Osteocyte (in vitro differentiated cells): ENCODE results near the gene KRTAP10-12. TPM values are rescaled to one million over a fixed set of nuclear protein-coding genes. Genes with fewer than 3 reads are reported as not detected.
"Not testable (repeated sequence)": the region's sequence is repeated elsewhere in the genome, so short reads cannot be mapped to it uniquely, and the experiment has no call there.

Experiments used
- DNase-seq: peaks from one replicate; pipeline ENCODE4 v3.0.0; 2021; ENCODE audit warnings: mixed read lengths; ENCODE audit not compliant: unreplicated experiment; ENCODE audit errors: extremely low spot score
- H3K27ac Mint-ChIP-seq: one replicate; pipeline ENCODE4 v1.8.0; 2021; ENCODE audit warnings: mild to moderate bottlenecking, mixed read lengths; ENCODE audit not compliant: unreplicated experiment
- H3K27me3 Mint-ChIP-seq: one replicate; pipeline ENCODE4 v1.8.0; 2021; ENCODE audit warnings: mixed read lengths; ENCODE audit not compliant: unreplicated experiment
- H3K36me3 Mint-ChIP-seq: one replicate; pipeline ENCODE4 v1.8.0; 2021; ENCODE audit warnings: mixed read lengths; ENCODE audit not compliant: unreplicated experiment
- H3K4me1 Mint-ChIP-seq: one replicate; pipeline ENCODE4 v1.8.0; 2021; ENCODE audit warnings: mixed read lengths; ENCODE audit not compliant: unreplicated experiment
- H3K4me3 Mint-ChIP-seq: one replicate; pipeline ENCODE4 v1.8.0; 2021; ENCODE audit warnings: mild to moderate bottlenecking, moderate library complexity, mixed read lengths; ENCODE audit not compliant: unreplicated experiment
- H3K9me3 Mint-ChIP-seq: one replicate; pipeline ENCODE4 v1.8.0; 2021; ENCODE audit warnings: mixed read lengths; ENCODE audit not compliant: unreplicated experiment
- CTCF ChIP-seq: fragments of 200-600 bp; sonication (generic); IDR thresholded peaks from 2 replicates; pipeline ENCODE4 v1.5.0; 2021; ENCODE audit warnings: antibody characterized with exemption, mild to moderate bottlenecking, moderate library complexity
- total RNA-seq: library from RNA; stranded (reverse); gene quantifications from 2 replicates; pipeline ENCODE4 v1.2.1, GENCODE V29; 2021

KRTAP10-12 gene
- total RNA-seq, 1 donor from 2014 or later: not detected

DNA sequence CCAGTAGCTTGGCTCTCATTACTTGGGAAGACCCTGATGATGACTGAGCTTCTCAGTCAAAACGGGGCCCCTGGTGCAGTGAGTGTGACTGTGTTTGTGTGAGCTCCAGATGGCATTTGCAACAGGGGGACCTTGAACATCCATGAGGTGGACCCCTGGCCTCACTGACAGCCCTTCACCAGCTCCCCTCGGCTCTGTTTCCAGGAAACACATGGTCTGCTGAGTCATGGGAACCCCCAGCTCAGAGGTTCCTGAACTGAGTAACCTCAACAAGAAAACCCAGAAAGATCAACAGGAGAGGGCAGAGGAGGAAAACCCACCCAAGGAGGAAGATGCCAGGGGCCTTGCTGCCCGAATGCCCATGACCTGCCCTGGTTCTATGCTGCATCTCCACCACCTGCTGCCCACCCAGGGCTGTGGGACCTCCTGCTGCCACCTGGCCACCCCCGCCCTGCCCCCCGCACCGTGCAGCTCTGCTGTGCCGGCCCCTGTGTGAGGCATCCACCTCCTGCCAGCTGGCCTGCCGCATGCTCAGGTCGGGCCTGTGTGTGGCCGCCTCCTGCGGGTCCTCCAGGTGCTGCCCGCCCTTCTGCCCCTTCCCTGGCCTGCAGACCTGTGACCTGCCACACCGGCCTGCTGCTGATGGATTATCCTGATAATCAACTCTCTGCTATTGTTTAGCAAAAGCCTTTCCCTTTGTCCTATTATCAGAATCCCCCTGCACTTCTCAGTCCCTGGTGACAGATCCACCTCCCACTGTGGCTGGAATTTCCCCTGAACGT, 10.8 kb upstream of the KRTAP10-12 start:
- Mint-ChIP-seq H3K4me3 (no peak overlapping the region), H3K36me3 (no peaks in the 10 kb centered on the region), H3K27me3 (peaks cover 76% of the 10 kb centered on the region), H3K9me3 (no peaks in the 10 kb centered on the region), H3K4me1 (peaks cover 15% of the 10 kb centered on the region), H3K27ac (no peak overlapping the region)
- peak; percentile 76 for DNase-seq
- no peak for TF ChIP-seq CTCF

- H3K27me3 Mint-ChIP-seq: peaks cover 78% of the 10 kb centered on the region
- no peaks in the 10 kb centered on the region for H3K36me3 Mint-ChIP-seq
- DNase-seq: peak; percentile 79
- H3K4me3 Mint-ChIP-seq: no peak overlapping the region
- H3K27ac Mint-ChIP-seq: no peak overlapping the region
- no peaks in the 10 kb centered on the region for H3K9me3 Mint-ChIP-seq
- no peak for TF ChIP-seq CTCF
- peaks cover 15% of the 10 kb centered on the region for H3K4me1 Mint-ChIP-seq
Measured at GRCh38 chr21:44686843-44687561, 10.0 kb upstream of the KRTAP10-12 start.

- peaks cover under 1% of the 10 kb centered on the region for H3K36me3 Mint-ChIP-seq
- TF ChIP-seq CTCF: no peak
- peaks cover 72% of the 10 kb centered on the region for H3K27me3 Mint-ChIP-seq
- H3K4me3 Mint-ChIP-seq: no peak overlapping the region
- H3K27ac Mint-ChIP-seq: no peak overlapping the region
- peaks cover 15% of the 10 kb centered on the region for H3K4me1 Mint-ChIP-seq
- DNase-seq: peak; percentile 62
- peaks cover 5% of the 10 kb centered on the region for H3K9me3 Mint-ChIP-seq
Measured at GRCh38 chr21:44687671-44688070, 9.3 kb upstream of the KRTAP10-12 start.

DNA sequence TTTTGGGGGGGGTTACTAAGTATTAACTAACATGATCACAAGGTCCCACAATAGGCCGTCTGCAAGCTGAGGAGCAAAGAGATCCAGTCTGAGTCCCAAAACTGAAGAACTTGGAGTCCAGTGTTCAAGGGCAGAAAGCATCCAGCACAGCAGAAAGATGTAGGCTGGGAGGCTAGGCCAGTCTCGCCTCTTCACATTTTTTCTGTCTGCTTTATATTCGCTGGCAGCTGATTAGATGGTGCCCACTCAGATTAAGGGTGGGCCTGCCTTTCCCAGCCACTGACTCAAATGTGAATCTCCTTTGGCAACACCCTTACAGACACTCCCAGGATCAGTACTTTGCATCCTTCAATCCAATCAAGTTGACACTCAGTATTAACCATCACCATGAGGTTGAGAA, 7.2 kb upstream of the KRTAP10-12 start:
- peaks cover 54% of the 10 kb centered on the region for H3K27me3 Mint-ChIP-seq
- not testable (repeated sequence) for H3K27ac Mint-ChIP-seq, H3K36me3 Mint-ChIP-seq, H3K4me3 Mint-ChIP-seq
- peaks cover 15% of the 10 kb centered on the region for H3K4me1 Mint-ChIP-seq
- peak; percentile 54 for DNase-seq
- peaks cover 15% of the 10 kb centered on the region for H3K9me3 Mint-ChIP-seq

GRCh38 chr21:44691686-44692085, 5.3 kb upstream of the KRTAP10-12 start:
- H3K4me1 Mint-ChIP-seq: peaks cover 18% of the 10 kb centered on the region
- H3K36me3 Mint-ChIP-seq: peaks cover 4% of the 10 kb centered on the region
- H3K4me3 Mint-ChIP-seq: no peak overlapping the region
- TF ChIP-seq CTCF: no peak
- peaks cover 15% of the 10 kb centered on the region for H3K9me3 Mint-ChIP-seq
- H3K27ac Mint-ChIP-seq: no peak overlapping the region
- DNase-seq: no peak
- H3K27me3 Mint-ChIP-seq: peaks cover 44% of the 10 kb centered on the region
